ENCODE measurements around the gene COL26A1.

DNA sequence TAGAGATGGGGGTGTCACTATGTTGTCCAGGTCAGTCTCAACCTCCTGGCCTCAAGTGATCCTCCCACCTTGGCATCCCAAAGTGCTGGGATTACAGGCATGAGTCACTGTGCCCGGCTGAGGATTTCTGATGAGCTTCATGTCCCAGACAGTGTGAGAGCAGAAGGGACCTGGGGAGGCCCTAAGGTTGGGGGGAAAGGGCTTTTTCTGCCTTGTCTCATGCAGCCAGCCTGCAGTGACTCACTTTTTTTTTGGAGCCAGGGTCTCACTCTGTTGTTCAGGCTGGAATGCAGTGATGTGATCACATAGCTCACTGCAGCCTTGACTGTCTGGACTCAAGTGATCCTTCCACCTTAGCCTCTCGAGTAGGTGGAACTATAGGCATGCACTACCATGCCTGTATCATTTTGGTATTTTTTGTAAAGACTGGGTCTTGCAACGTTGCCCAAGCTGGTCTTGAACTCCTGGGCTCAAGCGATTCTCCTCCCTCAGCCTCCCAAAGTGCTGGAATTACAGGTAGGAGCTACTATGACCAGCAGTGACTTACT is 14.6 kb downstream of the COL26A1 start:
- no peak for TF ChIP-seq RCOR1 (IDR thresholded peaks at IDR 0.05; ENCODE audit: insufficient replicate concordance, low read length)
- TF ChIP-seq CTCF (conservative IDR thresholded peaks at IDR 0.05; ENCODE audit: low read depth, low read length), result no peak
- no peak for TF ChIP-seq POLR2A (IDR thresholded peaks at IDR 0.05; ENCODE audit: low read depth, low read length)
- TF ChIP-seq BHLHE40 (IDR thresholded peaks at IDR 0.05; ENCODE audit: low read depth, low read length), result no peak
- no peak for TF ChIP-seq RFX5 (IDR thresholded peaks at IDR 0.05; ENCODE audit: low read depth, low read length)
- TF ChIP-seq FOS (IDR thresholded peaks at IDR 0.05; ENCODE audit: low read depth, low read length), result no peak
- TF ChIP-seq ELK1 (IDR thresholded peaks at IDR 0.05; ENCODE audit: borderline replicate concordance, low read depth, low read length), result no peak
- TF ChIP-seq MAFK (IDR thresholded peaks at IDR 0.05; ENCODE audit: low read depth, low read length), result no peak
- TF ChIP-seq, protein P1, sequence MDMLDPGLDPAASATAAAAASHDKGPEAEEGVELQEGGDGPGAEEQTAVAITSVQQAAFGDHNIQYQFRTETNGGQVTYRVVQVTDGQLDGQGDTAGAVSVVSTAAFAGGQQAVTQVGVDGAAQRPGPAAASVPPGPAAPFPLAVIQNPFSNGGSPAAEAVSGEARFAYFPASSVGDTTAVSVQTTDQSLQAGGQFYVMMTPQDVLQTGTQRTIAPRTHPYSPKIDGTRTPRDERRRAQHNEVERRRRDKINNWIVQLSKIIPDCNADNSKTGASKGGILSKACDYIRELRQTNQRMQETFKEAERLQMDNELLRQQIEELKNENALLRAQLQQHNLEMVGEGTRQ (IDR thresholded peaks at IDR 0.05; ENCODE audit: low read depth, low read length), result no peak
- TF ChIP-seq CEBPB (IDR thresholded peaks at IDR 0.05; ENCODE audit: low read depth, low read length), result no peak
